Omental fat pad (tissue), 4 donors: ENCODE data around the gene RAB11FIP4. TPM values are rescaled to one million over a fixed set of nuclear protein-coding genes. Genes with fewer than 3 reads are reported as not detected.

Experiments used
- ATAC-seq: fragments of 150-250 bp; one replicate; pipeline ENCODE4 v1.9.1; 2016; ENCODE audit warnings: mild to moderate bottlenecking, moderate library complexity; ENCODE audit not compliant: low FRiP score
- DNase-seq: peaks from one replicate; pipeline ENCODE4 v3.0.0-alpha.2; 2019; ENCODE audit warnings: low spot score
- CTCF ChIP-seq, 3 donors: fragments of 450-650 bp; IDR thresholded peaks; one replicate each; pipeline ENCODE4 v1.5.1; 2016 to 2017; ENCODE audit warnings: antibody characterized with exemption in 3 of 3, mild to moderate bottlenecking in 3 of 3, moderate library complexity in 2 of 3
- total RNA-seq, 4 donors: library from RNA; depleted of rRNA; stranded (reverse); fragments of >200 nt; gene quantifications; one replicate each; pipeline ENCODE4 v1.1.0, GENCODE V29; 2016

Gene RAB11FIP4
- total RNA-seq, 4 donors from 2014 or later, result 2.8 to 12.0 (median 5.7) TPM

GRCh38 chr17:31400481-31400950 lies 9.0 kb downstream of the RAB11FIP4 start:
- TF ChIP-seq CTCF (IDR thresholded peaks at IDR 0.05), result no peak
- DNase-seq (no peak), ATAC-seq (no peak)

GRCh38 chr17:31401456-31402254 lies 10.2 kb downstream of the RAB11FIP4 start:
- ATAC-seq, result no peak
- no peak for TF ChIP-seq CTCF (IDR thresholded peaks at IDR 0.05)
- no peak for DNase-seq

- ATAC-seq (no peak), DNase-seq (no peak)
- no peak for TF ChIP-seq CTCF (IDR thresholded peaks at IDR 0.05)
Observed at GRCh38 chr17:31404028-31404949, 12.8 kb downstream of the RAB11FIP4 start.

- no peak for ATAC-seq
- DNase-seq, result no peak
- TF ChIP-seq CTCF (IDR thresholded peaks at IDR 0.05), result no peak
Observed at GRCh38 chr17:31405890-31406371, 14.5 kb downstream of the RAB11FIP4 start.

- no peak for DNase-seq
- ATAC-seq, result no peak
Observed at GRCh38 chr17:31408586-31408985, 17.1 kb downstream of the RAB11FIP4 start.

More at GRCh38 chr17:31408586-31408985, 17.1 kb downstream of the RAB11FIP4 start:
- TF ChIP-seq CTCF (IDR thresholded peaks at IDR 0.05), result no peak
